Hepatocyte (in vitro differentiated cells): ENCODE data around the gene KRTAP12-2.

Experiments
- EZH2 ChIP-seq: fragments of 200-600 bp; sonication (generic); IDR thresholded peaks from 2 replicates; pipeline ENCODE4 v1.6.1; 2016; ENCODE audit warnings: antibody characterized with exemption, mild to moderate bottlenecking, borderline replicate concordance
- EZH2phosphoT487 ChIP-seq: fragments of 200-600 bp; sonication (generic); IDR thresholded peaks from one replicate; pipeline ENCODE4 v1.6.1; 2018; ENCODE audit warnings: antibody characterized with exemption, mild to moderate bottlenecking, low read depth, moderate library complexity; ENCODE audit not compliant: unreplicated experiment, severe bottlenecking

DNA sequence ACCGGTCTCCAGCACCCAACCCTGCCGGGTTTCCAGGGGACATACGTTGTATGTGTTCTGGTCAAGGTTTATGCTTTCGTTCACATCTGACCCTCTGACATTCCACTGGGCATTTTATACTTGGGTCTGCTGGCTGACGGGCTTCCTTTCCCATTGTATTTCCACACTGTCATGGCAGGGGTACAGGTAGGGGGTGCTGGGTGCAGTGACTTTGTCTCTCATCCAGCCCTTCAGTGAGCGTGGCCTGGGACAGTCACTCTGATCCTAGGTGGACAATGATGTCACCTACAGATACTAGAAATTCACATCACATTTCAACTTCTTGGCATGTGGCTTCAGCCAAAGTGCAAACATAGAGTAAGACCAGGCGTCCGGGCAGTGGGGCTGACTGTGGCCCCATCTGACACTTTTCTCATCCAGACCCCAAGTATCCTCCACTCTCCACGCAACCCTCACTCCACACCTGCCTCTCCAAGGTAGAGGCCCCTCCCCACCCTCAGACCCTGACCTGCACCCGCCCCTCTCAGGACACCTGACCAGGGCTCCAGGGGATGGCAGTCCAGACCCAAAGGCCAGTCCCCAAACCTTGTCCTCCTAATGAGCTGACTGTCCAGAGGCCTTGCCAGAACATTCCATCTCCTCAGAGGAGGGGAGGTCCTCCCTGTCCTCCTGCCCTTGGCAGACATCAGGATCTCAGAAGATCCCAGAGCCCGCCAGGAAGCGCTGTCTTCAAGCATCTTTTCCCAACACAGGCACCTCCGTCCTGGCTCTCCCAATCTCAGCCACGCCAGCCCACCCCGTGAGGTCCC is 30.3 kb downstream of the KRTAP12-2 start:
- TF ChIP-seq EZH2phosphoT487 (no peak), EZH2 (no peak)
